Mammary epithelial cell (primary cell): ENCODE data around the gene CHN2.

Experiments
- EZH2 ChIP-seq: IDR thresholded peaks from 2 replicates; pipeline ENCODE4 v1.6.1; 2012; ENCODE audit warnings: low read length, inconsistent platforms, borderline replicate concordance
- TF ChIP-seq, protein P1 (sequence below), 2 donors: IDR thresholded peaks in 1 of 2; conservative IDR thresholded peaks in 1 of 2; 2 replicates each; pipeline ENCODE4 v1.5.1; 2011 to 2012; ENCODE audit warnings: inconsistent platforms in 2 of 2, low read length in 2 of 2, mild to moderate bottlenecking in 2 of 2, control low read depth in 1 of 2, low read depth in 1 of 2; ENCODE audit not compliant: insufficient read depth in 1 of 2; ENCODE audit errors: extremely low read depth in 1 of 2

DNA sequence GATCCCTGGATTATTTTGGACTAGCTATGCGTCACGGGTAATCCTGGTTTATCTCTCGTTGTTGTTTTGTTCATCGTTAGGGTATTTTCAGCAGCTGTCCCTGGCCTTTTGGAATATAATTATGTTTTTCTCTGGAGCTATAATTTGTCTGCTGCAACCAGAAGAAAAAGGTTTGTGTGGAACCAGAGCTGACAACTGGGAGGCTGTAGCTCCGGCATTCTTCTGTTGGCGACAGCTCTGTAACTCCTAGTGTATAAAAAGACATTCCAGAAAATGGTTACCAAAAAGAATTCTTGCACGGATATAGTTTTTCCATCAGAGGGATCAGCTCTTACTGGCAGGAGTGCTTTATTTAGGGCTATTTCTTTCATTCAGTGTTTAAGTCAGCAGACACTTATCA is 238.1 kb downstream of the CHN2 start:
- TF ChIP-seq, protein P1, sequence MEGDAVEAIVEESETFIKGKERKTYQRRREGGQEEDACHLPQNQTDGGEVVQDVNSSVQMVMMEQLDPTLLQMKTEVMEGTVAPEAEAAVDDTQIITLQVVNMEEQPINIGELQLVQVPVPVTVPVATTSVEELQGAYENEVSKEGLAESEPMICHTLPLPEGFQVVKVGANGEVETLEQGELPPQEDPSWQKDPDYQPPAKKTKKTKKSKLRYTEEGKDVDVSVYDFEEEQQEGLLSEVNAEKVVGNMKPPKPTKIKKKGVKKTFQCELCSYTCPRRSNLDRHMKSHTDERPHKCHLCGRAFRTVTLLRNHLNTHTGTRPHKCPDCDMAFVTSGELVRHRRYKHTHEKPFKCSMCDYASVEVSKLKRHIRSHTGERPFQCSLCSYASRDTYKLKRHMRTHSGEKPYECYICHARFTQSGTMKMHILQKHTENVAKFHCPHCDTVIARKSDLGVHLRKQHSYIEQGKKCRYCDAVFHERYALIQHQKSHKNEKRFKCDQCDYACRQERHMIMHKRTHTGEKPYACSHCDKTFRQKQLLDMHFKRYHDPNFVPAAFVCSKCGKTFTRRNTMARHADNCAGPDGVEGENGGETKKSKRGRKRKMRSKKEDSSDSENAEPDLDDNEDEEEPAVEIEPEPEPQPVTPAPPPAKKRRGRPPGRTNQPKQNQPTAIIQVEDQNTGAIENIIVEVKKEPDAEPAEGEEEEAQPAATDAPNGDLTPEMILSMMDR (conservative IDR thresholded peaks at IDR 0.05 in 1 of 2, IDR thresholded peaks at IDR 0.05 in 1 of 2; ENCODE audit: extremely low read depth in 1 of 2, insufficient read depth in 1 of 2, low read depth in 1 of 2, low read length in 2 of 2): no peak
- no peak for TF ChIP-seq EZH2
